Erythroblast (primary cell): ENCODE measurements around the gene RXFP1.

ENCODE experiments used
- GATA1 ChIP-seq: IDR thresholded peaks from 2 replicates; pipeline ENCODE4 v1.6.1; 2011; ENCODE audit warnings: low read depth, mild to moderate bottlenecking, control low read depth, low read length, moderate library complexity
- POLR2A ChIP-seq: IDR thresholded peaks from 2 replicates; pipeline ENCODE4 v1.6.1; 2011; ENCODE audit warnings: mild to moderate bottlenecking, low read length

DNA sequence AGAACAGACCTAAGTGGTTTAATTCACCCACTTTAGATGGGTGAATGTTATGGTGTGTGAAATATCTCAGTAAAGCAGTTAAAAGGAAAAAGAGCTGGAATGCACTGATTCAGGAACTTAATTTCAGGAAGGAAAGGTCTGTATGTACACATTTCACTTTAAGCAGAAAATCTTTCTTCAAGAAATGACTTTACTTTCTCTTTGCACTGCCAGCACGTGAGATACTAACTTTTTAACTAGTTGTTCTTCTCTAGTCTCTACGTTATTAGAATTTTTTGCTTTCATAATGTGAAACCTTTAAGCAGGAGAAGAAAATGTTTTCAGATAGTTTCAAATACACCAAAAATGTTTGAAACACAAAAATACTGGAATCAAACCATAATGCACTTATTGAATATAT lies 131.2 kb downstream of the RXFP1 start:
- TF ChIP-seq POLR2A, result no peak
- TF ChIP-seq GATA1, result no peak
